ENCODE measurements around the gene CAMKK2. TPM values are rescaled to one million over a fixed set of nuclear protein-coding genes. Genes with fewer than 3 reads are reported as not detected.

Gene CAMKK2
- polyA plus RNA-seq, 1 of the 3 experiments (the other 2 are of a cell fraction), result 23.6 TPM

DNA sequence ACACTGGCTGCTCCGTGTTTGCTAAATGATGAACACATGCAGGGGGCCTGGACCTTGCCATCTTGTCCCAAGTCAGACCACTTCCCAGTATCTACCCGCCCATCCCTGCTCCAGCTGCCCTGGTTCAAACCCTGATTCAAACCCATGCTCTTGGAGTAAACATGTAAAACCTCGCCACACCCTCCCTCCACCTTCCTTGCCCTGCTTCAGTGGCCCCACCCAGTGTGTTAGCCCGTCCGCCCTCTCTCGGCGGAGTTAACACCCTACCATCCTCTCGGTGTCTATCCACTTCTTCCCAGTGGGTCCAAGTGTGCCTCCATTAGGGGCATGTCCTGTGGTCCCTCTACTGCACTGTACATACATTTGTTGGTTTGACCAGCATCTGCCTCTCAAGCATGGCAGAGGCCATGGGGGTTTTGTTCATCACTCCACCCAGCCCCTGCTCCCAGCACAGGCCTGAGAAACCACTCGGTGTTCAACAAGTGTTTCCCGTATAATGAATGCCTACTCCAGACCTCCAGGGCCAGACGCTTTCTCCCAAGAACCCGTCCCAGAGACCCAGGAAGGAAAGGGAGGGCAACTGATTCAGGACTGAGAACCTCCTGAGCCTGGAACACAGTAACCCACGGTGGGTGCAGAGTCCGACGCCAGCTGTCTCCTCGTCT, 49.5 kb downstream of the CAMKK2 start:
- Histone ChIP-seq H3K27ac (ENCODE audit: low read depth in 2 of 2, low read length in 1 of 2) (no peak overlapping the region), H3K9ac (no peak overlapping the region), H3K27me3 (ENCODE audit: insufficient read depth) (no peaks in the 10 kb centered on the region), H3K4me1 (ENCODE audit: control insufficient read depth in 1 of 2, insufficient read depth in 2 of 2, low read depth in 1 of 2, low read length in 1 of 2) (no peaks in the 10 kb centered on the region), H3K79me2 (ENCODE audit: insufficient read depth) (no peaks in the 10 kb centered on the region), H3F3A (replicated peaks; ENCODE audit: insufficient read depth) (no peaks in the 10 kb centered on the region), H4K20me1 (ENCODE audit: insufficient read depth) (no peaks in the 10 kb centered on the region), H3K4me2 (no peak overlapping the region), H3K4me3 (ENCODE audit: low read depth in 2 of 2, low read length in 1 of 2) (no peak overlapping the region), H2AFZ (ENCODE audit: low read depth) (no peak overlapping the region), H3K36me3 (replicated peaks in 1 of 2; ENCODE audit: control insufficient read depth in 1 of 2, insufficient read depth in 2 of 2, low read length in 1 of 2) (peaks cover 0 to 25% of the 10 kb centered on the region in 2 experiments), H3K9me2 (no peaks in the 10 kb centered on the region), H3K9me3 (no peaks in the 10 kb centered on the region)
- TF ChIP-seq TCF12 (IDR thresholded peaks at IDR 0.05), result no peak
- no peak for TF ChIP-seq FOXJ3 (CRISPR knock-in tag; IDR thresholded peaks at IDR 0.05)
- TF ChIP-seq POLR2AphosphoS5 (IDR thresholded peaks at IDR 0.05; ENCODE audit: low read depth, low read length), result no peak
- TF ChIP-seq RFX5 (IDR thresholded peaks at IDR 0.05; ENCODE audit: low read length), result no peak
- no peak for TF ChIP-seq ZBTB33 (IDR thresholded peaks at IDR 0.05; ENCODE audit: borderline replicate concordance, low read depth)
- TF ChIP-seq SMC3 (IDR thresholded peaks at IDR 0.05; ENCODE audit: low read depth, low read length), result no peak
- no peak for TF ChIP-seq FOSL2 (IDR thresholded peaks at IDR 0.05; ENCODE audit: borderline replicate concordance, low read depth)
- no peak for TF ChIP-seq TEAD4 (IDR thresholded peaks at IDR 0.05; ENCODE audit: borderline replicate concordance, insufficient read depth)
- no peak for TF ChIP-seq USF2 (IDR thresholded peaks at IDR 0.05; ENCODE audit: borderline replicate concordance, low read depth, low read length)
- no peak for TF ChIP-seq NFIC (IDR thresholded peaks at IDR 0.05; ENCODE audit: borderline replicate concordance)
- TF ChIP-seq USF1 (IDR thresholded peaks at IDR 0.05; ENCODE audit: borderline replicate concordance, low read depth), result no peak
- DNase-seq, result no peak
- ChIA-PET CTCF (interaction anchor here (1.0 to 1.6 kb wide), 2 partner anchors 16 to 186 kb away, joined by 3 to 4 read pairs; no protein-coding TSS in a partner anchor), POLR2A (interaction anchor here (0.6 kb wide), 1 partner anchor 790 kb away, joined by 3 read pairs; no protein-coding TSS in a partner anchor)
- 94% methylated on average over 15 of the region's 16 CpGs for WGBS (ENCODE audit: low lambda C conversion rate)

GRCh38 chr12:121245951-121246350, 50.6 kb downstream of the CAMKK2 start:
- H3F3A ChIP-seq (replicated peaks; ENCODE audit: insufficient read depth), result no peaks in the 10 kb centered on the region
- TF ChIP-seq NRF1 (IDR thresholded peaks at IDR 0.05; ENCODE audit: low read depth, low read length) (no peak), TEAD4 (IDR thresholded peaks at IDR 0.05; ENCODE audit: borderline replicate concordance, insufficient read depth) (no peak), POLR2AphosphoS5 (IDR thresholded peaks at IDR 0.05; ENCODE audit: low read depth, low read length) (no peak), ELF1 (IDR thresholded peaks at IDR 0.05) (no peak), RXRA (IDR thresholded peaks at IDR 0.05; ENCODE audit: borderline replicate concordance, low read depth) (no peak), GATA2 (CRISPR knock-in tag; IDR thresholded peaks at IDR 0.05) (no peak), YY1 (IDR thresholded peaks at IDR 0.05; ENCODE audit: low read depth) (no peak), MEF2A (IDR thresholded peaks at IDR 0.05; ENCODE audit: borderline replicate concordance, low read depth) (no peak), ZBTB33 (IDR thresholded peaks at IDR 0.05; ENCODE audit: borderline replicate concordance, low read depth) (no peak)
- TF ChIP-seq, protein P1, sequence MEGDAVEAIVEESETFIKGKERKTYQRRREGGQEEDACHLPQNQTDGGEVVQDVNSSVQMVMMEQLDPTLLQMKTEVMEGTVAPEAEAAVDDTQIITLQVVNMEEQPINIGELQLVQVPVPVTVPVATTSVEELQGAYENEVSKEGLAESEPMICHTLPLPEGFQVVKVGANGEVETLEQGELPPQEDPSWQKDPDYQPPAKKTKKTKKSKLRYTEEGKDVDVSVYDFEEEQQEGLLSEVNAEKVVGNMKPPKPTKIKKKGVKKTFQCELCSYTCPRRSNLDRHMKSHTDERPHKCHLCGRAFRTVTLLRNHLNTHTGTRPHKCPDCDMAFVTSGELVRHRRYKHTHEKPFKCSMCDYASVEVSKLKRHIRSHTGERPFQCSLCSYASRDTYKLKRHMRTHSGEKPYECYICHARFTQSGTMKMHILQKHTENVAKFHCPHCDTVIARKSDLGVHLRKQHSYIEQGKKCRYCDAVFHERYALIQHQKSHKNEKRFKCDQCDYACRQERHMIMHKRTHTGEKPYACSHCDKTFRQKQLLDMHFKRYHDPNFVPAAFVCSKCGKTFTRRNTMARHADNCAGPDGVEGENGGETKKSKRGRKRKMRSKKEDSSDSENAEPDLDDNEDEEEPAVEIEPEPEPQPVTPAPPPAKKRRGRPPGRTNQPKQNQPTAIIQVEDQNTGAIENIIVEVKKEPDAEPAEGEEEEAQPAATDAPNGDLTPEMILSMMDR (IDR thresholded peaks at IDR 0.05), result no peak
- no peak overlapping the region for H2AFZ ChIP-seq (ENCODE audit: low read depth)
- no peak overlapping the region for H3K9ac ChIP-seq
- no peak for DNase-seq
- H3K9me3 ChIP-seq, result no peaks in the 10 kb centered on the region
- WGBS (ENCODE audit: low lambda C conversion rate), result 87% methylated on average over 7 of the region's 7 CpGs
- H3K4me1 ChIP-seq (ENCODE audit: control insufficient read depth in 1 of 2, insufficient read depth in 2 of 2, low read depth in 1 of 2, low read length in 1 of 2), result no peaks in the 10 kb centered on the region
- ChIA-PET POLR2A (no interaction called here), CTCF (no interaction called here)
- no peaks in the 10 kb centered on the region for H3K79me2 ChIP-seq (ENCODE audit: insufficient read depth)
- no peaks in the 10 kb centered on the region for H4K20me1 ChIP-seq (ENCODE audit: insufficient read depth)
- peaks cover 0 to 24% of the 10 kb centered on the region in 2 experiments for H3K36me3 ChIP-seq (replicated peaks in 1 of 2; ENCODE audit: control insufficient read depth in 1 of 2, insufficient read depth in 2 of 2, low read length in 1 of 2)
- H3K4me2 ChIP-seq, result no peak overlapping the region
- H3K27ac ChIP-seq (ENCODE audit: low read depth in 2 of 2, low read length in 1 of 2), result no peak overlapping the region
- H3K4me3 ChIP-seq (ENCODE audit: low read depth in 2 of 2, low read length in 1 of 2), result no peak overlapping the region
- H3K9me2 ChIP-seq, result no peaks in the 10 kb centered on the region
- H3K27me3 ChIP-seq (ENCODE audit: insufficient read depth), result no peaks in the 10 kb centered on the region
